Tibial nerve (tissue), 4 donors: ENCODE results near the gene AOAH. TPM values are rescaled to one million over a fixed set of nuclear protein-coding genes. Genes with fewer than 3 reads are reported as not detected.

Experiments used
- DNase-seq, 2 donors: peaks; one replicate each; pipeline ENCODE4 v3.0.0-alpha.2; 2019; ENCODE audit warnings: low spot score in 2 of 2
- H3K27ac ChIP-seq, 4 donors: fragments of 200-600 bp; sonication (generic) in 3 of 4; one replicate each; pipeline ENCODE4 v1.5.1; 2017 to 2019; ENCODE audit warnings: mild to moderate bottlenecking in 1 of 4
- H3K27me3 ChIP-seq, 2 donors: fragments of 200-600 bp; sonication (generic) in 1 of 2; one replicate each; pipeline versions ENCODE4 v1.5.1 to v1.6.0; 2017 to 2019
- H3K36me3 ChIP-seq, 3 donors: fragments of 200-600 bp; sonication (generic); one replicate each; pipeline ENCODE4 v1.5.1; 2018 to 2019
- H3K4me1 ChIP-seq, 4 donors: fragments of 200-600 bp; sonication (generic) in 3 of 4; one replicate each; pipeline ENCODE4 v1.5.1; 2017 to 2019
- H3K4me3 ChIP-seq, 4 donors: fragments of 200-600 bp; sonication (generic) in 3 of 4; one replicate each; pipeline ENCODE4 v1.5.1; 2017 to 2019; ENCODE audit warnings: mild to moderate bottlenecking in 1 of 4, moderate library complexity in 1 of 4
- H3K9me3 ChIP-seq, 4 donors: fragments of 200-600 bp; sonication (generic) in 3 of 4; one replicate each; pipeline ENCODE4 v1.5.1; 2017 to 2019
- EP300 ChIP-seq, 2 donors: sonication (generic); formaldehyde crosslinking; IDR thresholded peaks; one replicate each; pipeline ENCODE4 v1.6.1; 2017; ENCODE audit warnings: antibody characterized with exemption in 2 of 2, mild to moderate bottlenecking in 1 of 2
- POLR2A ChIP-seq, 2 donors: fragments of 450-650 bp; IDR thresholded peaks; one replicate each; pipeline ENCODE4 v1.6.1; 2017; ENCODE audit warnings: antibody characterized with exemption in 2 of 2, mild to moderate bottlenecking in 2 of 2, moderate library complexity in 2 of 2
- WGBS, 2 donors: methylation state at CpG; one replicate each; pipeline ENCODE4 v1.1.5; 2018; 5-methylcytosine and 5-hydroxymethylcytosine counted together
- total RNA-seq, 4 donors: library from RNA; depleted of rRNA; stranded (reverse); fragments of >200 nt; gene quantifications; one replicate each; pipeline ENCODE4 v1.1.0, GENCODE V29; 2016
- TF ChIP-seq, protein P1 (sequence below), 5 experiments: fragments of 200-600 bp in 3 of 5; fragments of 450-650 bp in 2 of 5; sonication (generic) in 3 of 5; IDR thresholded peaks; one replicate each; pipeline ENCODE4 v1.5.1; 2016 to 2019; ENCODE audit warnings: antibody characterized with exemption in 5 of 5, mild to moderate bottlenecking in 3 of 5, moderate library complexity in 2 of 5

Gene AOAH
- total RNA-seq, 4 donors from 2014 or later: 7.5 to 17.8 (median 9.1) TPM

DNA sequence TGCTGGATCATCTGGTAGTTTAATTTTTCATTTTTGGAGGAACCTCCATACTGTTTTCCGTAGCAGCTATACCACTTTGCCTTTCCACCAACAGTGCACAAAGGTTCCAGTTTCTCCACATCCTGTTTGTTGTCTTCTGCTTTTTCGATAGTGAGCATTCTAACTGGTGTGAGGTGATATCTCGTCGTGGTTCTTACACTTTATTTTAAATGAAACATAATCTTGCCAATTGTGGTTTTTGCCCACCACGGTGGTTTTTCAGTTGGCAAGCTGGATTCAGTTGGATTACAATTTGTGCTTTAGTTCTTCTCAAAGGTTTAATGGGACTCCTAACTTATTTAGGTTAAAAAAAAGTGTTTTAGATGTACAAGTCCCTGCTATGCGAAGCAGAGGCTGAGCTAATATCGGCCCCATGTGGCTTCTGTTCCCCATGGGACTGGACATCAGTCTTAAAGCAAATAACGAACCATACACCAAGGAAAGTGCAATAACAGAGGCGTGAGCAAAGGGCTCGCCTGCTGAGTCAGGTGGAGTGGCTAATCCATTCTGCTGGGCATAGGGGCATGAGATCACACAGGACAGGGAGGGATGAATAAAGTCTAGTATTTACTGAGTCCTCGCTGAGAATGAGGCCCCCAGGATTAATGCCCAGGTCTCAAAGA is 153.6 kb downstream of the AOAH start:
- Histone ChIP-seq H3K4me1 (peaks cover 0 to 11% (median 0%) of the 10 kb centered on the region in 4 donors), H3K27ac (no peak overlapping the region), H3K4me3 (no peak overlapping the region), H3K9me3 (no peaks in the 10 kb centered on the region), H3K36me3 (no peaks in the 10 kb centered on the region), H3K27me3 (no peaks in the 10 kb centered on the region)
- DNase-seq: no peak
- 82 to 85% methylated on average over 11 of the region's 11 CpGs for WGBS, 2 donors
- TF ChIP-seq EP300 (IDR thresholded peaks at IDR 0.05) (no peak), POLR2A (IDR thresholded peaks at IDR 0.05) (no peak)
- TF ChIP-seq, protein P1, sequence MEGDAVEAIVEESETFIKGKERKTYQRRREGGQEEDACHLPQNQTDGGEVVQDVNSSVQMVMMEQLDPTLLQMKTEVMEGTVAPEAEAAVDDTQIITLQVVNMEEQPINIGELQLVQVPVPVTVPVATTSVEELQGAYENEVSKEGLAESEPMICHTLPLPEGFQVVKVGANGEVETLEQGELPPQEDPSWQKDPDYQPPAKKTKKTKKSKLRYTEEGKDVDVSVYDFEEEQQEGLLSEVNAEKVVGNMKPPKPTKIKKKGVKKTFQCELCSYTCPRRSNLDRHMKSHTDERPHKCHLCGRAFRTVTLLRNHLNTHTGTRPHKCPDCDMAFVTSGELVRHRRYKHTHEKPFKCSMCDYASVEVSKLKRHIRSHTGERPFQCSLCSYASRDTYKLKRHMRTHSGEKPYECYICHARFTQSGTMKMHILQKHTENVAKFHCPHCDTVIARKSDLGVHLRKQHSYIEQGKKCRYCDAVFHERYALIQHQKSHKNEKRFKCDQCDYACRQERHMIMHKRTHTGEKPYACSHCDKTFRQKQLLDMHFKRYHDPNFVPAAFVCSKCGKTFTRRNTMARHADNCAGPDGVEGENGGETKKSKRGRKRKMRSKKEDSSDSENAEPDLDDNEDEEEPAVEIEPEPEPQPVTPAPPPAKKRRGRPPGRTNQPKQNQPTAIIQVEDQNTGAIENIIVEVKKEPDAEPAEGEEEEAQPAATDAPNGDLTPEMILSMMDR (IDR thresholded peaks at IDR 0.05): no peak

DNA sequence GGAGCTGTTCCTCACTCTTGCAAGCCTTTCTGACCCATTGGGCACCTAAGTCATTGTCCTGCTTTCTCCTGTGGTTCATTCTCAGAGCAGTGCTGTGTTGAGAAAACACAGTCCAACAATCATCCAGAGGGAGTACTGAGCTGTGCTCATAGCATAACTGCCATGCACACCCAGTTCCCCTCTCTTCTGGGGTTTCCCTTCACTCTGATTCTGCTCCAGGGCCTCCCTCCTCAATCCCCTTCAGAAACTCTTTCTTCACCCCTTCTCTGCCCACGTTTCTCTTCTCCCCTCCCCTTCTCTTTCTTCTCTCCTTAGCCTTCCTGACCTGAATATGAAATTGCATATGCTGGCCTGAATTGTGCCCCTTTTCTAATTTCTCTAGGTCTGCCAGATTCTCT is 155.8 kb downstream of the AOAH start:
- H3K9me3 ChIP-seq: no peaks in the 10 kb centered on the region
- peaks cover 0 to 31% (median 5%) of the 10 kb centered on the region in 4 donors for H3K4me1 ChIP-seq
- WGBS, 2 donors: 29 to 30% methylated on average over 1 of the region's 1 CpG
- H3K27me3 ChIP-seq: no peaks in the 10 kb centered on the region
- no peak overlapping the region for H3K4me3 ChIP-seq
- no peak for DNase-seq
- H3K27ac ChIP-seq: no peak overlapping the region
- TF ChIP-seq POLR2A (IDR thresholded peaks at IDR 0.05) (no peak), EP300 (IDR thresholded peaks at IDR 0.05) (no peak)
- TF ChIP-seq, protein P1 (IDR thresholded peaks at IDR 0.05): no peak
- no peaks in the 10 kb centered on the region for H3K36me3 ChIP-seq

DNA sequence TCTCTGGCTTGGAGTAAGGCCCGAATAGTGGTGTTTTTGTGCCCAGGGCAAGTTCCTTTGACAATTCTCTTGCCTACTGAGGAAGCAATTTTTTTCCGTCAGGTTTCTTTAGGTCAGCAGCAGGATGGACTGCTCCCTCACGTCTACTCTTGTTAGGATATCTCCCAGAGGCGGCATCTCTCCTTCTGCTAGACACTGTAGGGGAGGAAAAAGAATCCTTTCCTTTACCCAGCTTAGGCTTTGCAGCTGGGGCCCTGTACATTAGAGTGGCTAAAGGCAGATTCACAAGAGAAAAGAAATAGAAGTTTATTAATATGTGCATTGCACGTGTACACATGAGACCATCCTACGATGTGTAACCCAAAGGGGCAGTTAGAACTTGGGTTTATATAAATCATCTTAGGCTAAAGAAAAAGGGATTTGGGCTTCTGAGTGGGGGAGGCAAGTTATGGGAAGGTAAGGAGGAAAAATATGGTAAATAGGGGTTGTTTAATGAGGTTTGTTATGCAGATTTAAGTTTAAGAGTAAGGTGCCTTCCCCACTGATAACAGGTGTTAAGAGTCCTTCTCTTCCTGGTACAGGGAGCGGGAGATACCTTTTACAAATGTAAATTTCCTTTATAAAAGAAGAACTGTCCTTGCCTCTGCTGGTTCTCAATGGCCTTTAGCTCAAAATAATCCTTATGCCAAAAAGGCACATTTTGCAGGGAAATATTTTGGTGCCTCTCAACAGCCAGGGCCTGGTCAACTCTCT is 156.4 kb downstream of the AOAH start:
- DNase-seq: no peak
- H3K27ac ChIP-seq: no peak overlapping the region
- no peaks in the 10 kb centered on the region for H3K9me3 ChIP-seq
- WGBS, 2 donors: 82 to 91% methylated on average over 7 of the region's 7 CpGs
- no peak overlapping the region for H3K4me3 ChIP-seq
- TF ChIP-seq, protein P1 (IDR thresholded peaks at IDR 0.05): no peak
- TF ChIP-seq EP300 (IDR thresholded peaks at IDR 0.05): no peak
- TF ChIP-seq POLR2A (IDR thresholded peaks at IDR 0.05): no peak
- H3K36me3 ChIP-seq: no peaks in the 10 kb centered on the region
- H3K27me3 ChIP-seq: no peaks in the 10 kb centered on the region
- H3K4me1 ChIP-seq: peaks cover 0 to 33% (median 5%) of the 10 kb centered on the region in 4 donors

DNA sequence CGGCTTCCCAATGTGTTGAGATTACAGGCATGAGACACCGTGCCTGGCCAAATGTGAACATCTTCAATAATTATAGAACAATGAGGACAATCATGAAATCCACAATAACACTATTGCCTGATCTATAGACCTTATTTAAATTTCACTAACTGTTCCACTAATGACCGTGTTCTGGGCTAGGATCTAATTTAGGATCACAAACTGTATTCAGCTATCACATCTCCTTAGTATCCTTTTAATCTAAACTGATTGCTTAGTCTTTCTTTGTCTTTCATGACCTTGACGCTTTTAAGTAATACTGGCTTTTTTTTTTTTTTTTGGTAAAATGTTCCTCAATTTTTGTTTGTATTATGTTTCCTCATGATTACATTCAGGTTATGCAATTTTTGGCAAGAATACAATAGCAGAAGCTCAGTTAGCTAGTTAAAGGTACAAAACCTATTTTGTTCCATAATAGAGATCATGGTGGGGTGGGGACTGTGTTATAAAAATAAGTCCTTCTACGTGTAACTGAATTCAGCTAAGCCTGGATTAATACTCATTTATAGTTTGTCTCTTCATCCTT is 158.4 kb downstream of the AOAH start:
- 68% methylated on average over 5 of the region's 5 CpGs for WGBS, 2 donors
- no peak for DNase-seq
- H3K27ac ChIP-seq: peak overlapping the region in 1 of 4 donors; percentile 22
- TF ChIP-seq EP300 (IDR thresholded peaks at IDR 0.05): peak in 1 of 2 donors; percentile 25
- no peak for TF ChIP-seq POLR2A (IDR thresholded peaks at IDR 0.05)
- peaks cover 0 to 33% (median 5%) of the 10 kb centered on the region in 4 donors for H3K4me1 ChIP-seq
- no peak overlapping the region for H3K4me3 ChIP-seq
- no peaks in the 10 kb centered on the region for H3K9me3 ChIP-seq
- H3K27me3 ChIP-seq: no peaks in the 10 kb centered on the region
- no peaks in the 10 kb centered on the region for H3K36me3 ChIP-seq

DNA sequence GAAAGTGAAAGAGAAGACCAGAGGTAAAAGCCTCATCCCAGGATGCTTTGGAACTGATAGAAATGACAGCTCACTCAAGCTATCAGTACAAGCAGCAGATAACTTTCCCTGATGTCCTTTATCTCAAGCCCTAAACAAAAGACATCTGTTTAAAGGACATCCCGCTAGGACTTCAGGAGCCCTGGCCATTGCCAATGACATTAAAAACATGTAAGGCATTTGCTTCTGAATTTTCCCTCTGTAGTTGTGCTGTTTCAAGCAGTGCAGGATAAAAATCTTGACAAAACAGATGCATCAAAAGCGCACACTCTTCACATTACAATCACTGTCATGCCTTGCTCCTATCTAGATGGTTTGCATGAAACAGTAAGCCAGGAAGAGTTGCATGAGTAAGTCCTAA is 159.8 kb downstream of the AOAH start:
- no peak for DNase-seq
- Histone ChIP-seq H3K36me3 (no peaks in the 10 kb centered on the region), H3K27me3 (no peaks in the 10 kb centered on the region), H3K9me3 (no peaks in the 10 kb centered on the region), H3K27ac (peak overlapping the region in 2 of 4 donors; percentile 45 to 71), H3K4me3 (no peak overlapping the region), H3K4me1 (peaks cover 0 to 33% (median 5%) of the 10 kb centered on the region in 4 donors)
- 64 to 67% methylated on average over 2 of the region's 2 CpGs for WGBS, 2 donors
- TF ChIP-seq, protein P1 (IDR thresholded peaks at IDR 0.05): no peak
- TF ChIP-seq POLR2A (IDR thresholded peaks at IDR 0.05) (no peak), EP300 (IDR thresholded peaks at IDR 0.05) (no peak)
